IMR-90 (cell line): ENCODE data around the gene DOK4. TPM values are rescaled to one million over a fixed set of nuclear protein-coding genes. Genes with fewer than 3 reads are reported as not detected.
A peak's percentile ranks its signal among the peaks of the same experiment; 100 is the strongest.

ENCODE experiments used
- ATAC-seq: fragments of 200-7000 bp; cut with Tn5 transposase; 2 replicates; pipeline ENCODE4 v1.9.1; 2020; ENCODE audit warnings: low read depth, mild to moderate bottlenecking, moderate library complexity
- BruUV-seq: library from RNA; stranded (reverse); fragments of 400-500 nt; replicated peaks from 2 replicates; lab custom pipeline; 2021; lab: Mats Ljungman, UMichigan
- CTCF ChIA-PET: fragments of 300-600 bp; formaldehyde crosslinking; extraction: SDS; loops from one replicate; lab custom pipeline; 2021; ENCODE audit warnings: antibody characterized with exemption; lab: Yijun Ruan, JAX
- POLR2A ChIA-PET: fragments of 300-600 bp; sonication (Branson Sonifier 250); formaldehyde crosslinking; loops from one replicate; lab custom pipeline; 2022; ENCODE audit warnings: antibody characterized with exemption; ENCODE audit not compliant: unreplicated experiment; lab: Charles Lee
- DNase-seq: peaks from one replicate; pipeline ENCODE4 v3.0.0; 2013
- H2AFZ ChIP-seq: replicated peaks from 2 replicates; pipeline ENCODE3; 2013; ENCODE audit warnings: low read length, mild to moderate bottlenecking; ENCODE audit not compliant: poor library complexity
- H2AK5ac ChIP-seq: 2 replicates; pipeline ENCODE4 v1.6.1; 2013; ENCODE audit warnings: low read depth, low read length, inconsistent platforms
- H2AK9ac ChIP-seq: replicated peaks from 2 replicates; pipeline ENCODE3; 2013; ENCODE audit warnings: mild to moderate bottlenecking, low read depth, low read length, moderate library complexity; ENCODE audit not compliant: poor library complexity
- H2BK120ac ChIP-seq: 2 replicates; pipeline ENCODE4 v1.6.1; 2013; ENCODE audit warnings: low read depth, low read length, inconsistent platforms
- H2BK15ac ChIP-seq: 3 replicates; pipeline ENCODE4 v1.6.1; 2013; ENCODE audit warnings: low read depth, low read length, inconsistent platforms
- H2BK20ac ChIP-seq: 2 replicates; pipeline ENCODE4 v1.6.1; 2013; ENCODE audit warnings: low read depth, mild to moderate bottlenecking, inconsistent platforms, low read length, moderate library complexity
- H2BK5ac ChIP-seq: 2 replicates; pipeline ENCODE4 v1.6.1; 2013; ENCODE audit warnings: mild to moderate bottlenecking, low read depth, low read length, inconsistent platforms; ENCODE audit not compliant: poor library complexity, severe bottlenecking
- H3K14ac ChIP-seq: replicated peaks from 2 replicates; pipeline ENCODE4 v1.6.1; 2013; ENCODE audit warnings: low read depth, low read length, inconsistent platforms
- H3K18ac ChIP-seq: 2 replicates; pipeline ENCODE4 v1.6.1; 2013; ENCODE audit warnings: low read depth, low read length, control low read depth
- H3K23ac ChIP-seq: 2 replicates; pipeline ENCODE4 v1.6.1; 2013; ENCODE audit warnings: low read depth, low read length, inconsistent platforms
- H3K27ac ChIP-seq: 2 replicates; pipeline ENCODE4 v1.5.1; 2013; ENCODE audit warnings: mild to moderate bottlenecking, control low read depth, low read length; ENCODE audit not compliant: insufficient read depth
- H3K27me3 ChIP-seq: 2 replicates; pipeline ENCODE4 v1.6.1; 2013; ENCODE audit warnings: low read length; ENCODE audit not compliant: control insufficient read depth, insufficient read depth
- H3K36me3 ChIP-seq: 2 replicates; pipeline ENCODE4 v1.6.1; 2013; ENCODE audit warnings: low read length, mixed read lengths; ENCODE audit not compliant: control insufficient read depth, insufficient read depth
- H3K4ac ChIP-seq: 2 replicates; pipeline ENCODE4 v1.6.1; 2013; ENCODE audit warnings: low read depth, low read length, inconsistent platforms
- H3K4me1 ChIP-seq: 2 replicates; pipeline ENCODE4 v1.6.1; 2013; ENCODE audit warnings: low read length, mixed read lengths; ENCODE audit not compliant: control insufficient read depth, insufficient read depth
- H3K4me2 ChIP-seq: 2 replicates; pipeline ENCODE4 v1.6.1; 2013; ENCODE audit warnings: low read depth, mild to moderate bottlenecking, control low read depth, low read length, moderate library complexity
- H3K4me3 ChIP-seq: 2 replicates; pipeline ENCODE4 v1.5.1; 2013; ENCODE audit warnings: low read depth, mild to moderate bottlenecking, control low read depth, low read length, moderate library complexity; ENCODE audit not compliant: insufficient read depth
- H3K56ac ChIP-seq: 2 replicates; pipeline ENCODE4 v1.6.1; 2013; ENCODE audit warnings: low read length, inconsistent platforms; ENCODE audit not compliant: insufficient read depth; ENCODE audit errors: extremely low read depth
- H3K79me1 ChIP-seq, 2 experiments: 2 replicates each; pipeline ENCODE4 v1.6.1; 2013; ENCODE audit warnings: low read length in 2 of 2, inconsistent platforms in 1 of 2, low read depth in 1 of 2
- H3K9ac ChIP-seq: 2 replicates; pipeline ENCODE4 v1.6.1; 2013; ENCODE audit warnings: low read depth, low read length, control low read depth
- H3K9me1 ChIP-seq: 2 replicates; pipeline ENCODE4 v1.6.1; 2013; ENCODE audit warnings: low read length, inconsistent platforms; ENCODE audit not compliant: insufficient read depth
- H3K9me3 ChIP-seq: 2 replicates; pipeline ENCODE4 v1.6.1; 2013; ENCODE audit warnings: low read length; ENCODE audit not compliant: control insufficient read depth, insufficient read depth
- H4K20me1 ChIP-seq: 2 replicates; pipeline ENCODE4 v1.6.1; 2013; ENCODE audit warnings: low read length, inconsistent platforms; ENCODE audit not compliant: insufficient read depth
- H4K5ac ChIP-seq: 2 replicates; pipeline ENCODE4 v1.6.1; 2013; ENCODE audit warnings: mild to moderate bottlenecking, low read depth, low read length, control low read depth
- H4K8ac ChIP-seq, 2 experiments: 2 replicates each; pipeline ENCODE4 v1.6.1; 2013; ENCODE audit warnings: low read depth in 2 of 2, low read length in 2 of 2, control low read depth in 1 of 2, inconsistent platforms in 1 of 2
- H4K91ac ChIP-seq: 2 replicates; pipeline ENCODE4 v1.6.1; 2013; ENCODE audit warnings: low read depth, low read length, inconsistent platforms; ENCODE audit not compliant: insufficient read depth
- BHLHE40 ChIP-seq: fragments of 150-350 bp; IDR thresholded peaks from 2 replicates; pipeline ENCODE4 v1.6.1; 2016; ENCODE audit warnings: mild to moderate bottlenecking, low read depth, low read length
- CEBPB ChIP-seq: IDR thresholded peaks from 2 replicates; pipeline ENCODE4 v1.6.1; 2012; ENCODE audit warnings: low read depth, low read length, improper control_type of control experiment
- CHD1 ChIP-seq: IDR thresholded peaks from 2 replicates; pipeline ENCODE4 v1.6.1; 2012; ENCODE audit warnings: low read depth, low read length, improper control_type of control experiment
- FOS ChIP-seq: fragments of 150-350 bp; IDR thresholded peaks from 2 replicates; pipeline ENCODE4 v1.6.1; 2016; ENCODE audit warnings: low read depth, low read length
- MAZ ChIP-seq: IDR thresholded peaks from 2 replicates; pipeline ENCODE4 v1.6.1; 2012; ENCODE audit warnings: low read depth, mild to moderate bottlenecking, low read length, improper control_type of control experiment, moderate library complexity, borderline replicate concordance
- MXI1 ChIP-seq: IDR thresholded peaks from 2 replicates; pipeline ENCODE4 v1.6.1; 2012; ENCODE audit warnings: low read depth, mild to moderate bottlenecking, low read length, moderate library complexity, borderline replicate concordance
- NFE2L2 ChIP-seq: fragments of 150-350 bp; IDR thresholded peaks from 2 replicates; pipeline ENCODE4 v1.6.1; 2016; ENCODE audit warnings: low read depth, mild to moderate bottlenecking, low read length
- POLR2A ChIP-seq: IDR thresholded peaks from 2 replicates; pipeline ENCODE4 v1.6.1; 2012; ENCODE audit warnings: mild to moderate bottlenecking, low read depth, low read length
- RAD21 ChIP-seq: IDR thresholded peaks from 2 replicates; pipeline ENCODE4 v1.6.1; 2012; ENCODE audit warnings: low read length, improper control_type of control experiment
- RCOR1 ChIP-seq: IDR thresholded peaks from 2 replicates; pipeline ENCODE4 v1.6.1; 2012; ENCODE audit warnings: mild to moderate bottlenecking, low read length, improper control_type of control experiment; ENCODE audit not compliant: insufficient replicate concordance
- RFX5 ChIP-seq: IDR thresholded peaks from 2 replicates; pipeline ENCODE4 v1.8.0; 2012; ENCODE audit warnings: low read depth, mild to moderate bottlenecking, low read length, moderate library complexity
- SMC3 ChIP-seq: fragments of 150-350 bp; IDR thresholded peaks from 2 replicates; pipeline ENCODE4 v1.6.1; 2016; ENCODE audit warnings: low read depth, mild to moderate bottlenecking, antibody characterized with exemption, low read length, moderate library complexity
- WGBS, 2 experiments: methylation state at CpG; one replicate each; pipeline versions ENCODE4 v1.1.5 to v1.1.7; 2013; ENCODE audit warnings: missing lambda C conversion rate in 2 of 2; ENCODE audit not compliant: insufficient read length in 1 of 2; ENCODE audit errors: extremely low coverage in 2 of 2; 5-methylcytosine and 5-hydroxymethylcytosine counted together
- dilution Hi-C: fragments of 300-500 bp; cut with HindIII; formaldehyde crosslinking; loops from one replicate; pipeline ENCODE4 v1.14.3; 2018; ENCODE audit warnings: low sequenced_read_pairs; ENCODE audit not compliant: unreplicated experiment
- in situ Hi-C: fragments of 300-500 bp; cut with MboI; formaldehyde crosslinking; loops from 3 replicates; pipeline ENCODE4 v1.14.3; 2019; ENCODE audit warnings: low sequenced_read_pairs, inconsistent platforms, mixed read lengths
- intact Hi-C: fragments of 100-400 bp; cut with micrococcal nuclease; formaldehyde crosslinking; loops from 2 replicates; pipeline ENCODE4 v1.10.0; 2022
- polyA plus RNA-seq, 3 experiments: library from polyadenylated mRNA; depleted of rRNA; stranded (reverse); fragments of >200 nt; gene quantifications; 2 replicates each; pipeline ENCODE4 v1.2.3, GENCODE V29; 2012; ENCODE audit warnings: low replicate concordance in 1 of 3
- total RNA-seq: library from RNA; depleted of rRNA; stranded (reverse); fragments of >200 nt; gene quantifications from 2 replicates; pipeline ENCODE4 v1.2.3, GENCODE V29; 2012

The DOK4 gene
- total and polyA plus RNA-seq, 2 of the 4 experiments (the other 2 are of a cell fraction) = 22.0 to 25.9 TPM

GRCh38 chr16:57533431-57534336, 47.4 kb upstream of the DOK4 start:
- Histone ChIP-seq H4K5ac (no peak overlapping the region), H3K9me1 (peaks cover 5% of the 10 kb centered on the region; the same call in 1 of the 2 replicates), H2BK120ac (no peak overlapping the region), H3K4me3 (no peak overlapping the region), H3K14ac (no peak overlapping the region), H3K9ac (no peak overlapping the region), H3K27me3 (peaks cover 7% of the 10 kb centered on the region; the same call in 1 of the 2 replicates), H3K79me1 (peaks cover 7 to 27% of the 10 kb centered on the region in 2 experiments; a peak in 3 of 4 replicates), H3K23ac (no peak overlapping the region), H2AFZ (no peak overlapping the region), H2BK15ac (no peak overlapping the region), H4K91ac (no peak overlapping the region), H3K4me2 (peak overlapping the region; percentile 22; the same call in 1 of the 2 replicates), H2AK5ac (peak overlapping the region; percentile 57), H3K56ac (no peak overlapping the region), H3K36me3 (peaks cover 1% of the 10 kb centered on the region), H4K20me1 (peaks cover 5% of the 10 kb centered on the region; the same call in 1 of the 2 replicates), H2BK5ac (no peak overlapping the region), H2BK20ac (no peak overlapping the region), H4K8ac (0 out of 4 replicates have a peak overlapping the region, but pooled peaks of 1 of the 2 experiments have one; percentile 7), H3K4me1 (peaks cover 28% of the 10 kb centered on the region), H3K4ac (no peak overlapping the region; the same call in 1 of the 2 replicates), H3K18ac (no peak overlapping the region), H2AK9ac (peak overlapping the region; percentile 11), H3K27ac (no peak overlapping the region), H3K9me3 (no peaks in the 10 kb centered on the region)
- dilution Hi-C loops = no loop called here
- no TSS peak for BruUV-seq
- ATAC-seq (no peak), DNase-seq (no peak)
- no peak for TF ChIP-seq BHLHE40
- TF ChIP-seq RFX5 = no peak
- no peak for TF ChIP-seq MAZ
- no peak for TF ChIP-seq RCOR1
- no peak for TF ChIP-seq RAD21
- TF ChIP-seq MXI1 = no peak
- no peak for TF ChIP-seq FOS
- no peak for TF ChIP-seq POLR2A
- no peak for TF ChIP-seq SMC3
- no peak for TF ChIP-seq CEBPB
- no peak for TF ChIP-seq CHD1
- no peak for TF ChIP-seq NFE2L2
- CTCF ChIA-PET = no interaction called here
- 62% methylated on average over 11 of the region's 19 CpGs; no CpG with 5 or more reads in 1 of the 2 experiments for WGBS, 2 experiments
- intact Hi-C loops = no loop called here
- POLR2A ChIA-PET = no interaction called here
- in situ Hi-C loops = no loop called here
